Mucosa of stomach (tissue), 1 donor: ENCODE data around the gene F11R.
"Not testable (repeated sequence)": the region's sequence is repeated elsewhere in the genome, so short reads cannot be mapped to it uniquely, and the experiment has no call there.

ENCODE experiments used
- H3K27me3 ChIP-seq: one replicate; pipeline ENCODE4 v1.7.0; 2013; ENCODE audit warnings: mild to moderate bottlenecking, low read length; ENCODE audit not compliant: control insufficient read depth, insufficient read depth
- H3K36me3 ChIP-seq: one replicate; pipeline ENCODE4 v1.7.0; 2013; ENCODE audit warnings: low read length; ENCODE audit not compliant: control insufficient read depth, insufficient read depth
- H3K4me1 ChIP-seq: one replicate; pipeline ENCODE4 v1.7.0; 2013; ENCODE audit warnings: mild to moderate bottlenecking, low read length; ENCODE audit not compliant: control insufficient read depth, insufficient read depth
- H3K4me3 ChIP-seq: one replicate; pipeline ENCODE4 v1.7.0; 2013; ENCODE audit warnings: low read length
- H3K9ac ChIP-seq: one replicate; pipeline ENCODE4 v1.7.0; 2013; ENCODE audit warnings: mild to moderate bottlenecking, low read length, moderate library complexity
- H3K9me3 ChIP-seq: one replicate; pipeline ENCODE4 v1.7.0; 2013; ENCODE audit warnings: mild to moderate bottlenecking, low read length, moderate library complexity; ENCODE audit not compliant: control insufficient read depth
- donor health status: Pancreatic carcinoma.

The F11R gene

GRCh38 chr1:161020509-161021164 is at the start of gene F11R:
TSS of gene F11R (minus strand) at chr1:161021152. CDS start at chr1:161021073, 79 bp downstream.
- peak within 1 kb of the TSS; percentile 96 for H3K9ac ChIP-seq
- H3K36me3 ChIP-seq: no peaks in the 10 kb centered on the region
- peaks cover 26% of the 10 kb centered on the region for H3K4me1 ChIP-seq
- no peaks in the 10 kb centered on the region for H3K9me3 ChIP-seq
- no peaks in the 10 kb centered on the region for H3K27me3 ChIP-seq
- H3K4me3 ChIP-seq: peak within 1 kb of the TSS; percentile 97

GRCh38 chr1:161069731-161070270 is 48.8 kb upstream of the F11R start, which contains the start of gene ARHGAP30:
TSS of gene ARHGAP30 (minus strand) at chr1:161069891. CDS start at chr1:161069624, 267 bp downstream.
- no peak within 1 kb of the TSS for H3K4me3 ChIP-seq
- H3K9me3 ChIP-seq: no peaks in the 10 kb centered on the region
- H3K36me3 ChIP-seq: peaks cover 13% of the 10 kb centered on the region
- H3K4me1 ChIP-seq: peaks cover 36% of the 10 kb centered on the region
- peak within 1 kb of the TSS; percentile 29 for H3K9ac ChIP-seq
- no peaks in the 10 kb centered on the region for H3K27me3 ChIP-seq

GRCh38 chr1:161069241-161069640 is 48.3 kb upstream of the F11R start:
- H3K27me3 ChIP-seq: no peaks in the 10 kb centered on the region

GRCh38 chr1:161068306-161069234 is 47.6 kb upstream of the F11R start:
- Histone ChIP-seq H3K4me3 (no peak overlapping the region), H3K27me3 (no peaks in the 10 kb centered on the region), H3K9me3 (no peaks in the 10 kb centered on the region), H3K36me3 (peaks cover 5% of the 10 kb centered on the region), H3K9ac (peak overlapping the region; percentile 29), H3K4me1 (peaks cover 24% of the 10 kb centered on the region)

More at GRCh38 chr1:161069241-161069640, 48.3 kb upstream of the F11R start:
- Histone ChIP-seq H3K9me3 (no peaks in the 10 kb centered on the region), H3K4me1 (peaks cover 31% of the 10 kb centered on the region), H3K4me3 (no peak overlapping the region), H3K9ac (peak overlapping the region; percentile 29), H3K36me3 (peaks cover 12% of the 10 kb centered on the region)

GRCh38 chr1:161066694-161067093 is 45.7 kb upstream of the F11R start:
- no peaks in the 10 kb centered on the region for H3K9me3 ChIP-seq
- H3K27me3 ChIP-seq: no peaks in the 10 kb centered on the region
- no peaks in the 10 kb centered on the region for H3K36me3 ChIP-seq
- H3K4me3 ChIP-seq: no peak overlapping the region
- no peak overlapping the region for H3K9ac ChIP-seq
- peaks cover 22% of the 10 kb centered on the region for H3K4me1 ChIP-seq

- H3K9ac ChIP-seq, H3K9me3 ChIP-seq, H3K36me3 ChIP-seq, H3K4me3 ChIP-seq, H3K27me3 ChIP-seq: not testable (repeated sequence)
- H3K4me1 ChIP-seq: peaks cover 22% of the 10 kb centered on the region
Observed at GRCh38 chr1:161065681-161066080, 44.7 kb upstream of the F11R start.

- not testable (repeated sequence) for H3K36me3 ChIP-seq, H3K9ac ChIP-seq, H3K27me3 ChIP-seq, H3K4me3 ChIP-seq, H3K9me3 ChIP-seq
- peaks cover 17% of the 10 kb centered on the region for H3K4me1 ChIP-seq
Observed at GRCh38 chr1:161063936-161064335, 43.0 kb upstream of the F11R start.

GRCh38 chr1:161061419-161061818 is 40.5 kb upstream of the F11R start:
- Histone ChIP-seq H3K9me3 (no peaks in the 10 kb centered on the region), H3K4me1 (peaks cover 7% of the 10 kb centered on the region), H3K9ac (no peak overlapping the region), H3K36me3 (no peaks in the 10 kb centered on the region), H3K4me3 (no peak overlapping the region), H3K27me3 (no peaks in the 10 kb centered on the region)

GRCh38 chr1:161059293-161059692 is 38.3 kb upstream of the F11R start:
- Histone ChIP-seq H3K4me1 (peaks cover 7% of the 10 kb centered on the region), H3K36me3 (no peaks in the 10 kb centered on the region), H3K27me3 (no peaks in the 10 kb centered on the region), H3K4me3 (no peak overlapping the region), H3K9me3 (no peaks in the 10 kb centered on the region), H3K9ac (no peak overlapping the region)

GRCh38 chr1:161054805-161055204 is 33.9 kb upstream of the F11R start:
- no peaks in the 10 kb centered on the region for H3K27me3 ChIP-seq
- no peak overlapping the region for H3K4me3 ChIP-seq
- no peaks in the 10 kb centered on the region for H3K9me3 ChIP-seq
- H3K4me1 ChIP-seq: peaks cover 10% of the 10 kb centered on the region
- no peak overlapping the region for H3K9ac ChIP-seq
- no peaks in the 10 kb centered on the region for H3K36me3 ChIP-seq

- Histone ChIP-seq H3K4me1 (peaks cover 5% of the 10 kb centered on the region), H3K36me3 (no peaks in the 10 kb centered on the region), H3K4me3 (no peak overlapping the region), H3K9me3 (no peaks in the 10 kb centered on the region), H3K27me3 (no peaks in the 10 kb centered on the region), H3K9ac (no peak overlapping the region)
Observed at GRCh38 chr1:161054232-161054631, 33.3 kb upstream of the F11R start.

- no peaks in the 10 kb centered on the region for H3K36me3 ChIP-seq
- peaks cover 5% of the 10 kb centered on the region for H3K4me1 ChIP-seq
- no peak overlapping the region for H3K9ac ChIP-seq
- H3K4me3 ChIP-seq: no peak overlapping the region
- no peaks in the 10 kb centered on the region for H3K9me3 ChIP-seq
- no peaks in the 10 kb centered on the region for H3K27me3 ChIP-seq
Observed at GRCh38 chr1:161052899-161053298, 31.9 kb upstream of the F11R start.
